ENCODE data around the gene SHQ1.

GRCh38 chr3:72862314-72863090, 14.3 kb upstream of the SHQ1 start:
- TF ChIP-seq POLR2A (IDR thresholded peaks at IDR 0.05; ENCODE audit: low read length): no peak
- TF ChIP-seq GATA1 (IDR thresholded peaks at IDR 0.05; ENCODE audit: low read depth, low read length): no peak

All from erythroblast (primary cell).